ENCODE data around the gene SNTB2. TPM values are rescaled to one million over a fixed set of nuclear protein-coding genes. Genes with fewer than 3 reads are reported as not detected.

The SNTB2 gene
- total and polyA plus RNA-seq, 2 of the 13 experiments (the other 11 are each of a cell fraction or from before 2014, with no cell fraction given) = 11.5 to 19.2 TPM

DNA sequence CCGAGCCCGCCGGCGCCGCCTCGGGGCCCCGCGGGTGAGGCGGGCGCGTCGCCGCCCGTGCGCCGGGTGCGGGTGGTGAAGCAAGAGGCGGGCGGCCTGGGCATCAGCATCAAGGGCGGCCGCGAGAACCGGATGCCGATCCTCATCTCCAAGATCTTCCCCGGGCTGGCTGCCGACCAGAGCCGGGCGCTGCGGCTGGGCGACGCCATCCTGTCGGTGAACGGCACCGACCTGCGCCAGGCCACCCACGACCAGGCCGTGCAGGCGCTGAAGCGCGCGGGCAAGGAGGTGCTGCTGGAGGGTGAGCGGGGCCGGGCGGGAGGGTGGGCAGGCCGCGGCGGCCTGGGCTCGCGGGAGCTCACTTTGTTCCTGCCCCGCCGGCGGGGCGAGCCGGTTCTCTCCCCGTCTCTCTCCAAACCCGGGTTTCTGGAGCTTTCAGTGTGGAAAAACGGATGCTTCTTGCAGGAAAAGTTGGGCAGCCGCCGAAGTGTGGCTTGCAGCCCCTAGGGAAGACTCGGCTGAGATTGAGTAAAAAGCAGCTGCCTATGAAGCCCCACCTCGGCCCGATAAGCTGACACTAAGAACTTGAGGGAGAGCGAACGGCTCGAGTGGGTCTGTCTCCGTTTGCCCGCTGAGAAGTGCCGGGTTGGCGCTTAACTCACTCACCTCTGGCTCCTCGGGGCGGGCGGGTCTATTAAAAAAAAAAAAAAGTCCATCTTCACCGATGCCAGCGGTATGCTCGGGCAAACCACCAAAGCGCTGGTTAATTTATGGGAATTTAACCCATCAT is 677 bp downstream of the SNTB2 start (continued):
- TF ChIP-seq YY1 (IDR thresholded peaks at IDR 0.05; ENCODE audit: insufficient read depth, insufficient replicate concordance, low read depth, low read length) = peak; percentile 2
- TF ChIP-seq ZNF713 (CRISPR knock-in tag; IDR thresholded peaks at IDR 0.05) = no peak
- TF ChIP-seq ZNF652 (CRISPR knock-in tag; IDR thresholded peaks at IDR 0.05; ENCODE audit: borderline replicate concordance, low read depth) = 0 out of 2 replicates have a peak, but pooled peaks have one; percentile 62
- TF ChIP-seq ZNF136 (CRISPR knock-in tag; IDR thresholded peaks at IDR 0.05; ENCODE audit: low read depth) = no peak
- TF ChIP-seq, protein P1, sequence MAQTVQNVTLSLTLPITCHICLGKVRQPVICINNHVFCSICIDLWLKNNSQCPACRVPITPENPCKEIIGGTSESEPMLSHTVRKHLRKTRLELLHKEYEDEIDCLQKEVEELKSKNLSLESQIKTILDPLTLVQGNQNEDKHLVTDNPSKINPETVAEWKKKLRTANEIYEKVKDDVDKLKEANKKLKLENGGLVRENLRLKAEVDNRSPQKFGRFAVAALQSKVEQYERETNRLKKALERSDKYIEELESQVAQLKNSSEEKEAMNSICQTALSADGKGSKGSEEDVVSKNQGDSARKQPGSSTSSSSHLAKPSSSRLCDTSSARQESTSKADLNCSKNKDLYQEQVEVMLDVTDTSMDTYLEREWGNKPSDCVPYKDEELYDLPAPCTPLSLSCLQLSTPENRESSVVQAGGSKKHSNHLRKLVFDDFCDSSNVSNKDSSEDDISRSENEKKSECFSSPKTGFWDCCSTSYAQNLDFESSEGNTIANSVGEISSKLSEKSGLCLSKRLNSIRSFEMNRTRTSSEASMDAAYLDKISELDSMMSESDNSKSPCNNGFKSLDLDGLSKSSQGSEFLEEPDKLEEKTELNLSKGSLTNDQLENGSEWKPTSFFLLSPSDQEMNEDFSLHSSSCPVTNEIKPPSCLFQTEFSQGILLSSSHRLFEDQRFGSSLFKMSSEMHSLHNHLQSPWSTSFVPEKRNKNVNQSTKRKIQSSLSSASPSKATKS (CRISPR knock-in tag; IDR thresholded peaks at IDR 0.05) = no peak; the same call in 1 of the 2 replicates
- no peak for TF ChIP-seq ZBTB2 (CRISPR knock-in tag; IDR thresholded peaks at IDR 0.05; ENCODE audit: low read depth)
- TF ChIP-seq EZH2 (conservative IDR thresholded peaks at IDR 0.05; ENCODE audit: low read depth, low read length) = no peak
- no peak for TF ChIP-seq RFX3 (CRISPR knock-in tag; IDR thresholded peaks at IDR 0.05)
- TF ChIP-seq, protein P2, sequence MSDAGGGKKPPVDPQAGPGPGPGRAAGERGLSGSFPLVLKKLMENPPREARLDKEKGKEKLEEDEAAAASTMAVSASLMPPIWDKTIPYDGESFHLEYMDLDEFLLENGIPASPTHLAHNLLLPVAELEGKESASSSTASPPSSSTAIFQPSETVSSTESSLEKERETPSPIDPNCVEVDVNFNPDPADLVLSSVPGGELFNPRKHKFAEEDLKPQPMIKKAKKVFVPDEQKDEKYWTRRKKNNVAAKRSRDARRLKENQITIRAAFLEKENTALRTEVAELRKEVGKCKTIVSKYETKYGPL (CRISPR knock-in tag; IDR thresholded peaks at IDR 0.05) = no peak
- TF ChIP-seq GPN1 (CRISPR knock-in tag; IDR thresholded peaks at IDR 0.05; ENCODE audit: borderline replicate concordance) = no peak
- TF ChIP-seq NFE2 (CRISPR knock-in tag; IDR thresholded peaks at IDR 0.05) = no peak
- no peak for TF ChIP-seq NR2F2 (IDR thresholded peaks at IDR 0.05; ENCODE audit: borderline replicate concordance, low read depth)
- peak; percentile 71; the same call in 1 of the 2 replicates for TF ChIP-seq ZNF891 (CRISPR knock-in tag; IDR thresholded peaks at IDR 0.05)
- no peak for TF ChIP-seq ZHX1 (CRISPR knock-in tag; IDR thresholded peaks at IDR 0.05; ENCODE audit: low read depth)
- TF ChIP-seq, protein P3, sequence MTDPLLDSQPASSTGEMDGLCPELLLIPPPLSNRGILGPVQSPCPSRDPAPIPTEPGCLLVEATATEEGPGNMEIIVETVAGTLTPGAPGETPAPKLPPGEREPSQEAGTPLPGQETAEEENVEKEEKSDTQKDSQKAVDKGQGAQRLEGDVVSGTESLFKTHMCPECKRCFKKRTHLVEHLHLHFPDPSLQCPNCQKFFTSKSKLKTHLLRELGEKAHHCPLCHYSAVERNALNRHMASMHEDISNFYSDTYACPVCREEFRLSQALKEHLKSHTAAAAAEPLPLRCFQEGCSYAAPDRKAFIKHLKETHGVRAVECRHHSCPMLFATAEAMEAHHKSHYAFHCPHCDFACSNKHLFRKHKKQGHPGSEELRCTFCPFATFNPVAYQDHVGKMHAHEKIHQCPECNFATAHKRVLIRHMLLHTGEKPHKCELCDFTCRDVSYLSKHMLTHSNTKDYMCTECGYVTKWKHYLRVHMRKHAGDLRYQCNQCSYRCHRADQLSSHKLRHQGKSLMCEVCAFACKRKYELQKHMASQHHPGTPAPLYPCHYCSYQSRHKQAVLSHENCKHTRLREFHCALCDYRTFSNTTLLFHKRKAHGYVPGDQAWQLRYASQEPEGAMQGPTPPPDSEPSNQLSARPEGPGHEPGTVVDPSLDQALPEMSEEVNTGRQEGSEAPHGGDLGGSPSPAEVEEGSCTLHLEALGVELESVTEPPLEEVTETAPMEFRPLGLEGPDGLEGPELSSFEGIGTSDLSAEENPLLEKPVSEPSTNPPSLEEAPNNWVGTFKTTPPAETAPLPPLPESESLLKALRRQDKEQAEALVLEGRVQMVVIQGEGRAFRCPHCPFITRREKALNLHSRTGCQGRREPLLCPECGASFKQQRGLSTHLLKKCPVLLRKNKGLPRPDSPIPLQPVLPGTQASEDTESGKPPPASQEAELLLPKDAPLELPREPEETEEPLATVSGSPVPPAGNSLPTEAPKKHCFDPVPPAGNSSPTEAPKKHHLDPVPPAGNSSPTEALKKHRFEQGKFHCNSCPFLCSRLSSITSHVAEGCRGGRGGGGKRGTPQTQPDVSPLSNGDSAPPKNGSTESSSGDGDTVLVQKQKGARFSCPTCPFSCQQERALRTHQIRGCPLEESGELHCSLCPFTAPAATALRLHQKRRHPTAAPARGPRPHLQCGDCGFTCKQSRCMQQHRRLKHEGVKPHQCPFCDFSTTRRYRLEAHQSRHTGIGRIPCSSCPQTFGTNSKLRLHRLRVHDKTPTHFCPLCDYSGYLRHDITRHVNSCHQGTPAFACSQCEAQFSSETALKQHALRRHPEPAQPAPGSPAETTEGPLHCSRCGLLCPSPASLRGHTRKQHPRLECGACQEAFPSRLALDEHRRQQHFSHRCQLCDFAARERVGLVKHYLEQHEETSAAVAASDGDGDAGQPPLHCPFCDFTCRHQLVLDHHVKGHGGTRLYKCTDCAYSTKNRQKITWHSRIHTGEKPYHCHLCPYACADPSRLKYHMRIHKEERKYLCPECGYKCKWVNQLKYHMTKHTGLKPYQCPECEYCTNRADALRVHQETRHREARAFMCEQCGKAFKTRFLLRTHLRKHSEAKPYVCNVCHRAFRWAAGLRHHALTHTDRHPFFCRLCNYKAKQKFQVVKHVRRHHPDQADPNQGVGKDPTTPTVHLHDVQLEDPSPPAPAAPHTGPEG (CRISPR knock-in tag; IDR thresholded peaks at IDR 0.05) = peak; percentile 77
- no peak for TF ChIP-seq NFYB (CRISPR knock-in tag; IDR thresholded peaks at IDR 0.05)
